ENCODE results near the gene CD3E.

CD3E gene

DNA sequence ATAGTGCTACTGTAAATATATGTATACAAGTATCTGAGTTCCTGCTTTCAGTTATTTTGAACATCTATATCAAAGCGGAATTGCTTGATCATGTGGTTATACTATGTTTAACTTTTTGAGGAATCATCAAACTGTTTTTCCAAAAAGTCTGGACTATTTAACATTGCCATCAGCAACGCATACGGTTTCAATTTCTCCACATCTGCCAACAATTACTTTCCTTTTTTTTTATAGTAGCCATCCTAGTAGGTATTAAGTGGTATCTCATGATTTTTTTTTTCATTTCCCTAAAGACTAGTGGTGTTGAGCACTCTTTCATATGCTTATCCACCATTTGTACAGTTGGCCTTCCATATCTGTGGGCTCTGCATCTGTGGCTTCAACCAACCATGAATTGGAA, 53.5 kb downstream of the CD3E start:
- intact Hi-C loops (cut with DNase I) = loop anchor here (10.0 kb wide), 1 partner anchor 213 kb away; no protein-coding TSS in a partner anchor
- DNase-seq = no peak

GRCh38 chr11:118359295-118359958, 54.9 kb downstream of the CD3E start, which contains the start of gene UBE4A:
Gene UBE4A (plus strand): TSS chr11:118359600. CDS start chr11:118365081, 5,481 bp downstream.
- intact Hi-C loops (cut with DNase I) = loop anchor here (10.0 kb wide), 1 partner anchor 215 kb away; no protein-coding TSS in a partner anchor
- DNase-seq = peak; percentile 88 to 99 (median 96)

DNA sequence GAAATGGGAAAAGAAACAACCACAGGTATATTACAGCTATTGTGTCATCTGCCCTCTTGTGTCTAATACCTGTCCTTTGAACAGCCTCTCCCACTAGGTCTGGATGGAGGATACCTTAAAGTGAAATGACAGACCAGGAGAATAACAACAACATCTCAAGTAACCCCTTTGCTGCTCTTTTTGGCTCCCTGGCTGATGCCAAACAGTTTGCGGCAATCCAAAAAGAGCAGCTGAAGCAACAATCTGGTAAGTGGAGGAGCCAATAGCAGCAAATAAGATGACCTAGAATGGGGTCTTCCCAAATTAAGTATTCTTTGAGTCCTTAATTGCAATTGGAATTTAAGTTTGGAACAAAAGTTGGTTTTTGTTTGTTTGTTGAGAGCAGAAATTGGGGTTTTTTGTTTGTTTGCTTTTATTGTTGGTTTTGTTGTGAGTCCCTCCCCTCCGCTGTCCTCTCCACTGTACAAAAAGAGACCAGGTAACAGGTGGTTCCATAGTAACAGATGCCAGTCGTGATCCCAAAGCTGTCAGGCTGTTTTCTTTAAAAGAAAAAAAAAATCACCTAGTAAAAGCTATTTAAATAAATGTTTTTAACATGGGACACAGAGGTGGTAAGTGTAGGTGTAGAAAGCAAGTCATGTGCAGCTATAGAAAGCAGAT, 60.6 kb downstream of the CD3E start:
- intact Hi-C loops (cut with DNase I) = loop anchor here (5.0 kb wide), 1 partner anchor 168 kb away; no protein-coding TSS in a partner anchor
- no peak for DNase-seq

Data from head of caudate nucleus (tissue), 42 donors.